Astrocyte of the spinal cord (primary cell): ENCODE results near the gene DAP3.
"Not testable (repeated sequence)": the region's sequence is repeated elsewhere in the genome, so short reads cannot be mapped to it uniquely, and the experiment has no call there.

ENCODE experiments used
- DNase-seq: peaks from one replicate; pipeline ENCODE4 v3.0.0; 2011; ENCODE audit warnings: low read depth, low spot score
- H3K4me3 ChIP-seq: 2 replicates; pipeline ENCODE4 v1.5.1; 2011; ENCODE audit warnings: low read depth, mild to moderate bottlenecking, low read length, moderate library complexity
- in situ Hi-C: cut with HindIII; loops from 2 replicates; pipeline ENCODE4 v1.10.0; 2017; ENCODE audit warnings: low sequenced_read_pairs
- TF ChIP-seq, protein P1 (sequence below): IDR thresholded peaks from 2 replicates; pipeline ENCODE4 v1.5.1; 2012; ENCODE audit warnings: low read depth, mild to moderate bottlenecking, low read length, inconsistent platforms

Gene DAP3

DNA sequence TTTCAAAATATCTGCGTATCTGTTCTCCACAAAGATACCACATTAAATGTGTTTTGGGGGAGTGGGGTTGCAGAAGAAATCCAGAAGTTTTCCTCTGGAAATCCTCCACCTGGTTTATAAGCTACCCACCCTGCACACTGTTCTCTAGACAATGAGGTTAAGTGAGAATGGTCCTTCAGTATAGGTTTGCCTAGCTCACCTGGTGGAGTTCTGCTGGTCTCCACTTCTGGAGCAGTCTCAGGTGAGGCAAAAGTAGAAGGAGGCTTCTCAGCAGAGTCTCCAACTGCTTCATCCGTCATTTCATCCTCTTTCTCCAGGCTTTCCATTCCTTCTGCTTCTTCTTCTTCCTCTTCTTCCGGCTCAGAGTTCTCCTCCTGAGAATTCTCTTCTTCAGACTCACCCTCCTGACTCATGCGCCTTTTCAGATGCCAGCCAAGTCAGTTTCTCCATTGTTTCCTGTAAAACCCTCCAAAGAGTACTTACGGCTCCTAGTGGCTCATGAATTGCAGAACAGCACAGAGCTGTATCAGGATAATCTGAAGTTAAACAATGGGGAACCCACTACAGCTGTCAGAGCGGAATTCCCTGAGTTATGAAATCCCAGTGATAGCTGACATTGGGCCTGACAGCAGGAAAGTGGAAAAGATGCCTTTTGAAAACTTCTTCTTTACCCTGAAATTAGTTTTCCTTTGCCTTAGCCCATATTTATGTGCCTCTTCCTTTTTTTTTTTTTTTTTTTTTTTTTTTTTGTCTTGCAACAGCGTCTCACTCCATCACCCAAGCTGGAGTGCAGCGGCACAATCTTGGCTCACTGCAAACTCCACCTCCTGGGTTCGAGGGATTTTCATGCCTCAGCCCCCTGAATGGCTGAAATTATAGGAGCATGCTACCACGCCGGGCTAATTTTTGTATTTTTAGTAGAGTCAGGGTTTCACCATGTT is 40.4 kb upstream of the DAP3 start:
- TF ChIP-seq, protein P1, sequence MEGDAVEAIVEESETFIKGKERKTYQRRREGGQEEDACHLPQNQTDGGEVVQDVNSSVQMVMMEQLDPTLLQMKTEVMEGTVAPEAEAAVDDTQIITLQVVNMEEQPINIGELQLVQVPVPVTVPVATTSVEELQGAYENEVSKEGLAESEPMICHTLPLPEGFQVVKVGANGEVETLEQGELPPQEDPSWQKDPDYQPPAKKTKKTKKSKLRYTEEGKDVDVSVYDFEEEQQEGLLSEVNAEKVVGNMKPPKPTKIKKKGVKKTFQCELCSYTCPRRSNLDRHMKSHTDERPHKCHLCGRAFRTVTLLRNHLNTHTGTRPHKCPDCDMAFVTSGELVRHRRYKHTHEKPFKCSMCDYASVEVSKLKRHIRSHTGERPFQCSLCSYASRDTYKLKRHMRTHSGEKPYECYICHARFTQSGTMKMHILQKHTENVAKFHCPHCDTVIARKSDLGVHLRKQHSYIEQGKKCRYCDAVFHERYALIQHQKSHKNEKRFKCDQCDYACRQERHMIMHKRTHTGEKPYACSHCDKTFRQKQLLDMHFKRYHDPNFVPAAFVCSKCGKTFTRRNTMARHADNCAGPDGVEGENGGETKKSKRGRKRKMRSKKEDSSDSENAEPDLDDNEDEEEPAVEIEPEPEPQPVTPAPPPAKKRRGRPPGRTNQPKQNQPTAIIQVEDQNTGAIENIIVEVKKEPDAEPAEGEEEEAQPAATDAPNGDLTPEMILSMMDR: peak; percentile 80
- DNase-seq: peak; percentile 85
- in situ Hi-C loops: no loop called here
- H3K4me3 ChIP-seq: peak overlapping the region; percentile 43

GRCh38 chr1:155649676-155650075 is 39.2 kb upstream of the DAP3 start:
- TF ChIP-seq, protein P1: no peak
- in situ Hi-C loops: no loop called here
- no peak overlapping the region for H3K4me3 ChIP-seq
- DNase-seq: no peak

DNA sequence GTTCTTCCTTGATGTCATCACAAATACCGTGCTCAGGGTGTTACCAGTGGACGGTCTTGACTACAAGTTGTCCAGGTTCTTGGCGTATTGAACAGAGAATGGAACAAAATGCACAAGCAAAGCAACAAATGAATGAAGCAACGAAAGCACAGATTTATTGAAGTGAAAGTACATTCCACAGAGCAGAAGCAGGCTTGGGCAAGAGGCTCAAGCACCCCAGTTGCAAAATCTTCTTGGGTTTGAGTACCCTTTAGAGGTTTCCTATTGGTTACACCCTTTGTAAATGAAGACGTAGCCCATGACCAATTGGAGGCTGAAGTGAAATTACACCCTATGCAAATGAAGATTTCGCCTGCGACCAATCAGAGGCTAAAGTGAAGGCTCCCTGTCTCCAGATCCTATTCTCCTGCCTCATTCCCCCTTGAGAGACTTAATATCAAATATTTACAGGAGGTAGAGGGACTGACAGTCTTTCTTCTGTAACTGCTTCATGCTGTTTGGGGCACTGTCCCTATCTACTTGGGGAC is 38.6 kb upstream of the DAP3 start:
- no peak for DNase-seq
- in situ Hi-C loops: no loop called here
- H3K4me3 ChIP-seq: no peak overlapping the region
- TF ChIP-seq, protein P1: no peak

GRCh38 chr1:155651861-155652661 is 36.8 kb upstream of the DAP3 start:
- TF ChIP-seq, protein P1: no peak
- in situ Hi-C loops: no loop called here
- no peak for DNase-seq
- H3K4me3 ChIP-seq: no peak overlapping the region

DNA sequence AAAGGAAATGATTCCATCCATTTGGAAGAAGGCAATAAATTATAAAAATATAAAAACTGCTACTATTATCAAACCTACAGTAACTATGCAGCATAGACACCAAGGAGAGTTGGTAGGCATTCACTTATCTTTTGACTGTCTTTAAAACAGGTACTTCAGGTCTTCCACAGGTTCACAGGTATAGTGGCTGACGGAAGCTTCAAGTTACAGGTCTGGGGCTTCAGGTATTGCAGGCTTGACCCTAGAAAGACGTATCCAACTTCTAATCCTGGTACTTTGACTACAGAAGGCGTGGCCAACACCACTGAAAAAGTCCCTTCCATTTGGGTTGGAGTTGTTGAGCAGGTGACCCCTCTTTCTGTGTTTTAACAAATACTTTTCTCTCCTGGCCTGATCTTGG is 35.9 kb upstream of the DAP3 start:
- H3K4me3 ChIP-seq: no peak overlapping the region
- in situ Hi-C loops: no loop called here
- TF ChIP-seq, protein P1: no peak
- DNase-seq: no peak

DNA sequence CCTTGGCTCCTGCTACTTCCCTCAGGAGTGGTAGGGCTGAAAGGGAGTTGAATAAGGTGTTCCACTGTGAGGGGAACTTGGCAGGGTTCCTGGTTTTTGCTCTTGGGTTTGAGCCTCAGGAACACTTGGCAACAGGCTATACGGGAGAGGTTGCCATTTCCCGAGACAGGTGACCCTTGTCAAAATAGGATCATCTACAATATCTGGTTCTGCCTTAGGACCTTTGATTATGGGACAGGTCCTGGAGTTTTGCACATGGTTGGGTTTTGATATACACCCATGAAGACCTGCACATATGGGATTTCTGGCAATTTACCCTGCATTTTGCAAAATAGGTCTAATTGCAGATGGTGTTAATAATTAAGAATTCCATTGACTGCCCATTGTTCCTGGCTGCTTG is 31.4 kb upstream of the DAP3 start:
- no peak for DNase-seq
- TF ChIP-seq, protein P1: no peak
- no peak overlapping the region for H3K4me3 ChIP-seq
- in situ Hi-C loops: no loop called here

- DNase-seq, in situ Hi-C loops, H3K4me3 ChIP-seq: not testable (repeated sequence)
Observed at GRCh38 chr1:155661239-155661638, 27.7 kb upstream of the DAP3 start.
